Measurements from ENCODE around the gene SSBP3.
A peak's percentile ranks its signal among the peaks of the same experiment; 100 is the strongest.

- no peak for TF ChIP-seq CTCF (IDR thresholded peaks at IDR 0.05; ENCODE audit: insufficient read depth, low read length)
- no peak for TF ChIP-seq POLR2AphosphoS5 (IDR thresholded peaks at IDR 0.05; ENCODE audit: low read depth)
- TF ChIP-seq GABPA (IDR thresholded peaks at IDR 0.05; ENCODE audit: low read depth) = no peak
- peak; percentile 84 for TF ChIP-seq SPI1 (IDR thresholded peaks at IDR 0.05; ENCODE audit: borderline replicate concordance, low read depth)
Observed at GRCh38 chr1:54219688-54220003, 186.5 kb downstream of the SSBP3 start.

Data from HL-60 (cell line).